Prostate gland (tissue), 2 donors: Measurements from ENCODE around the gene AADACL4. TPM values are rescaled to one million over a fixed set of nuclear protein-coding genes. Genes with fewer than 3 reads are reported as not detected.

Experiments
- DNase-seq: peaks from one replicate; pipeline ENCODE4 v3.0.0-alpha.2; 2019; ENCODE audit warnings: low spot score
- H3K27ac ChIP-seq, 2 donors: fragments of 200-600 bp; sonication (generic); 2 replicates each; pipeline ENCODE4 v1.5.1; 2017 to 2019
- H3K27me3 ChIP-seq: fragments of 200-600 bp; sonication (generic); replicated peaks from 2 replicates; pipeline ENCODE4 v1.5.1; 2019; ENCODE audit not compliant: insufficient read depth
- H3K36me3 ChIP-seq, 2 donors: fragments of 200-600 bp; sonication (generic); 1 replicate in 1 of 2; 2 replicates in 1 of 2; pipeline versions ENCODE4 v1.5.1 to v1.8.1; 2017 to 2019
- H3K4me1 ChIP-seq: fragments of 200-600 bp; sonication (generic); replicated peaks from 2 replicates; pipeline ENCODE4 v1.5.1; 2019
- H3K4me3 ChIP-seq, 2 donors: fragments of 200-600 bp; sonication (generic); 2 replicates each; pipeline ENCODE4 v1.5.1; 2017 to 2019
- H3K9me3 ChIP-seq: fragments of 200-600 bp; sonication (generic); 2 replicates; pipeline ENCODE4 v1.5.1; 2017
- POLR2A ChIP-seq: fragments of 450-650 bp; IDR thresholded peaks from one replicate; pipeline ENCODE4 v1.6.1; 2016; ENCODE audit warnings: antibody characterized with exemption, mild to moderate bottlenecking
- POLR2AphosphoS5 ChIP-seq: sonication (generic); formaldehyde crosslinking; IDR thresholded peaks from one replicate; pipeline ENCODE4 v1.6.1; 2017; ENCODE audit warnings: antibody characterized with exemption
- WGBS: methylation state at CpG from one replicate; pipeline ENCODE4 v1.1.5; 2018; 5-methylcytosine and 5-hydroxymethylcytosine counted together
- intact Hi-C: fragments of 100-400 bp; cut with DNase I; formaldehyde crosslinking; loops from one replicate; pipeline ENCODE4 v1.14.2; 2022
- total RNA-seq, 2 donors: library from RNA; depleted of rRNA; stranded (reverse); fragments of >200 nt; gene quantifications; one replicate each; pipeline ENCODE4 v1.1.0, GENCODE V29; 2016
- TF ChIP-seq, protein P1 (sequence below), 4 experiments: fragments of 200-600 bp in 2 of 4; fragments of 450-650 bp in 2 of 4; sonication (generic) in 2 of 4; IDR thresholded peaks; 1 replicate in 3 of 4; 2 replicates in 1 of 4; pipeline ENCODE4 v1.5.1; 2016 to 2019; ENCODE audit warnings: antibody characterized with exemption in 4 of 4, mild to moderate bottlenecking in 2 of 4, moderate library complexity in 2 of 4

Gene AADACL4
- total RNA-seq, 2 donors from 2014 or later, result not detected

DNA sequence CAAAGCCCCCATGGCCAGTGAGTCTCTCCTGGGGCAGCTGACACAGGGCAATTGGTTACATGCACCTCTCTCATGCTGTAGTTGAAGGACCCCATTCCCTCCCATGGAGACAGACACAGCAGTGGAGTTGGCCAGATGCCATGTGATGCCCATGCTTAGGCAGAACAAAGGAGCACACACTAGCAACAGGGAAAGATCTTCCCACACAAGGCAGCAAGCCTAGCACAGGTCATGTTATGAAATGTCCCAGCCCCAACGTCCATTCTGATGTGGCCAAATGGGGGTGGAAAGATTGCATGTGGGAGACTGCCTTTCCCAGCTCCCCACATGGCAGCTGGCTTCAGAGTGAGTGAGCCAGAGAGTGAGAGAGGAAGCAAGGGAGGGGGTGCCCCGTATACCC, 34.5 kb downstream of the AADACL4 start:
- Histone ChIP-seq H3K27me3 (no peaks in the 10 kb centered on the region), H3K9me3 (no peaks in the 10 kb centered on the region), H3K36me3 (no peaks in the 10 kb centered on the region), H3K27ac (no peak overlapping the region), H3K4me3 (no peak overlapping the region), H3K4me1 (no peaks in the 10 kb centered on the region)
- intact Hi-C loops, result no loop called here
- no peak for TF ChIP-seq POLR2AphosphoS5
- TF ChIP-seq, protein P1, sequence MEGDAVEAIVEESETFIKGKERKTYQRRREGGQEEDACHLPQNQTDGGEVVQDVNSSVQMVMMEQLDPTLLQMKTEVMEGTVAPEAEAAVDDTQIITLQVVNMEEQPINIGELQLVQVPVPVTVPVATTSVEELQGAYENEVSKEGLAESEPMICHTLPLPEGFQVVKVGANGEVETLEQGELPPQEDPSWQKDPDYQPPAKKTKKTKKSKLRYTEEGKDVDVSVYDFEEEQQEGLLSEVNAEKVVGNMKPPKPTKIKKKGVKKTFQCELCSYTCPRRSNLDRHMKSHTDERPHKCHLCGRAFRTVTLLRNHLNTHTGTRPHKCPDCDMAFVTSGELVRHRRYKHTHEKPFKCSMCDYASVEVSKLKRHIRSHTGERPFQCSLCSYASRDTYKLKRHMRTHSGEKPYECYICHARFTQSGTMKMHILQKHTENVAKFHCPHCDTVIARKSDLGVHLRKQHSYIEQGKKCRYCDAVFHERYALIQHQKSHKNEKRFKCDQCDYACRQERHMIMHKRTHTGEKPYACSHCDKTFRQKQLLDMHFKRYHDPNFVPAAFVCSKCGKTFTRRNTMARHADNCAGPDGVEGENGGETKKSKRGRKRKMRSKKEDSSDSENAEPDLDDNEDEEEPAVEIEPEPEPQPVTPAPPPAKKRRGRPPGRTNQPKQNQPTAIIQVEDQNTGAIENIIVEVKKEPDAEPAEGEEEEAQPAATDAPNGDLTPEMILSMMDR (IDR thresholded peaks at IDR 0.05), result no peak
- TF ChIP-seq POLR2A, result no peak
- WGBS, result 37% methylated on average over 2 of the region's 2 CpGs
- no peak for DNase-seq

DNA sequence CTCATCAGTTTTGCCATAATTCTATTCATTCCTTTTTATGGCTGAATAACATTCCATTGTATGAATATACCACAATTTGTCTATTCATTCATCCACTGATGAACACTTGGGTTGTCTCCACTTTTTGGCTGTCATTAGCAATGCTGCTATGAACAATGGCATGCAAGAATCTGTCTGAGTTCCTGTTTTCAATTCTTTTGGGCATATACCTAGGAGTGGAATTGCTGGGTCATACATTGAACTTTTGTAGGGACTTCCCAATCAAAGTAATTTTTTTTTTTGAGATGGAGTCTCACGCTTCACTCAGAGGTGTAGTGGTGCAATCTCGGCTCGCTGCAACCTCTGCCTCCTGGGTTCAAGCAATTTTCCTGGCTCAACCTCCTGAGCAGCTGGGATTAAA, 34.9 kb downstream of the AADACL4 start:
- intact Hi-C loops, result no loop called here
- WGBS, result 99% methylated on average over 3 of the region's 3 CpGs
- TF ChIP-seq POLR2A, result no peak
- TF ChIP-seq, protein P1 (IDR thresholded peaks at IDR 0.05), result no peak
- no peak for TF ChIP-seq POLR2AphosphoS5
- no peaks in the 10 kb centered on the region for H3K4me1 ChIP-seq
- no peaks in the 10 kb centered on the region for H3K36me3 ChIP-seq
- no peak overlapping the region for H3K27ac ChIP-seq
- H3K27me3 ChIP-seq, result no peaks in the 10 kb centered on the region
- H3K4me3 ChIP-seq, result no peak overlapping the region
- H3K9me3 ChIP-seq, result no peaks in the 10 kb centered on the region
- DNase-seq, result no peak

DNA sequence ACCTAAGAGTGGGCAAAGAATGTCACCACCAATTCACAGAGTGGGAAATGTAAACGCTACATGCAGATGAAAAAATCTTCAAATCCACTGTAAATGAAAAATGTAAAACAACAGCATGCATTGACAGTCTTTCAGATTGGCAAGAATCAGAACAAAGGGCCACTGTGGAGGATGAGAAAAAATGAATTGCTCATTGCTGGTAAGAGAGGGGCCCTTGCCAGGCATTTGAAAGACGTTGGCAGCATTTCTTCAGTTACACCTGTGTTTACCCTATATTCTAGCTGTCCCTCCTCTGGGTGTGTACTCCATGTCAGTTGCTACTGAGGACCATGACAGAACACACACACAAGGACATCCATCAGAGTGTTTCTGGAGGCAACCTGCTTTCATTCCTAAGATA, 46.3 kb downstream of the AADACL4 start:
- no peak overlapping the region for H3K27ac ChIP-seq
- TF ChIP-seq POLR2A, result no peak
- TF ChIP-seq, protein P1 (IDR thresholded peaks at IDR 0.05), result no peak
- peak; percentile 53 for TF ChIP-seq POLR2AphosphoS5
- no peaks in the 10 kb centered on the region for H3K36me3 ChIP-seq
- no peaks in the 10 kb centered on the region for H3K27me3 ChIP-seq
- H3K4me3 ChIP-seq, result no peak overlapping the region
- no peaks in the 10 kb centered on the region for H3K4me1 ChIP-seq
- intact Hi-C loops, result no loop called here
- DNase-seq, result no peak
- no peaks in the 10 kb centered on the region for H3K9me3 ChIP-seq
- 39% methylated on average over 2 of the region's 2 CpGs for WGBS

DNA sequence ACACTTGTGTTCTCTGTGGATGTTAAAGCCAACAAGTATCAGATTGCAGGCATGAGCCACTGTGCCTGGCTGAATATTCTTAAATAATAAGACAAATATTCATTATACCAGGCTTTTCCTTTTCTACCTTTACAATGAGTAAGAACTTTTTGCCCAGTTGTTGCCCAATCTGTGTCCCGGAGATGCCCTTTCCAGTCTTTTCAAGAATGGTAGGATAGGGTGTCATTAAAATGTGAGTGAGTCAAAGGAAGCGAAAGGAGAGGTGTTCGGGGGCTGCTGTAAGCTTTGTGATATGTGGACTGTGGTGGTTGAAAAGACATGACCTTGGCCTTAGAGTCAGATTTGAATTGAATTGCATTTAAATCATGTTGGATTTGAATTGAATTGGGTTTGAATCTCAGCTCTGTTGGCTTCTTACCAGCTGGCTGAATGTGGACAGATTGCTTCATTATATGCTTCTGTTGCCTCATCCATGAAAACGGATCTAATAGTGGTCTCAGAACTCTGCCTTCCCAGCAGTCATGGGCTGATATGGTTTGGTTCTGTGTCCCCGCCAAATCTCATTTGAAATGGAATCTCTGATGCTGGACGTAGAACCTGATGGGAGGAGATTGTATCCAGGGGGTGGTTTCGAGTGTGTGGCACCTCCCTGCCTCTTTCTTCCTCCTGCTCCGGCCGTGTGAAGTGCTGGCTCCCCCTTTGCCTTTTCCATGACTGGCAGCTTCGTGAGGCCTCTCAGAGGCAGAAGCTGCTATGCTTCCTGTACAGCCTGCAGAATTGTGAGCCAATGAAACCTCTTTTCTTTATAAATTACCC, 49.3 kb downstream of the AADACL4 start:
- no peak for DNase-seq
- WGBS, result 73% methylated on average over 10 of the region's 10 CpGs
- Histone ChIP-seq H3K27ac (no peak overlapping the region), H3K36me3 (no peaks in the 10 kb centered on the region), H3K4me3 (no peak overlapping the region), H3K9me3 (no peaks in the 10 kb centered on the region), H3K27me3 (peaks cover 2% of the 10 kb centered on the region), H3K4me1 (no peaks in the 10 kb centered on the region)
- intact Hi-C loops, result no loop called here
- TF ChIP-seq, protein P1 (IDR thresholded peaks at IDR 0.05), result no peak
- TF ChIP-seq POLR2AphosphoS5 (no peak), POLR2A (no peak)

DNA sequence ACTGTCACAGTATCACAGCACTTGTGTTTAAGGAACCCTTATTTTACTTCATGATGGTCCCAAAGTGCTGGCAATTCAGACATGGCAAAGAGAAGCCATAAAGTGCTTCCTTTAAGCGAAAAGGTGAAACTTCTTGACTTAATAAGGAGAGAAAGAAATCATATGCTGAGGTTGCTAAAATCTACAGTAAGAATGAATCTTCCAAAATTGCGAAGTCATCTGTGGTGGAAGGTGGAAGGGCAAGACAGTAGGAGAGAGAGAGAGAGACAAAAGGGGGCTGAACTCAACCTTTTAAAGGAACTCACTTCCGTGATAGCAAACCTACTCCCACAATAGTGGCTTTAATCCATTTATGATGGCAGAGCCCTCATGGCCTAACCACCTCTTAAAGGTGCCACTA, 52.8 kb downstream of the AADACL4 start:
- 85% methylated on average over 3 of the region's 3 CpGs for WGBS
- TF ChIP-seq POLR2AphosphoS5, result no peak
- TF ChIP-seq, protein P1 (IDR thresholded peaks at IDR 0.05), result no peak
- TF ChIP-seq POLR2A, result no peak
- intact Hi-C loops, result no loop called here

More for the DNA sequence above, 52.8 kb downstream of the AADACL4 start:
- H3K36me3 ChIP-seq, result no peaks in the 10 kb centered on the region
- H3K4me3 ChIP-seq, result no peak overlapping the region
- H3K9me3 ChIP-seq, result no peaks in the 10 kb centered on the region
- H3K4me1 ChIP-seq, result no peaks in the 10 kb centered on the region
- DNase-seq, result no peak
- no peak overlapping the region for H3K27ac ChIP-seq
- peaks cover 2% of the 10 kb centered on the region for H3K27me3 ChIP-seq
